A673 (cell line): ENCODE data around the gene XYLT1.

Source experiments
- EZH2 ChIP-seq: fragments of 200-600 bp; sonication (generic); IDR thresholded peaks from 2 replicates; pipeline ENCODE4 v1.6.1; 2017; ENCODE audit warnings: borderline replicate concordance, low read depth, mild to moderate bottlenecking, mixed read lengths, antibody characterized with exemption, low read length; ENCODE audit not compliant: poor library complexity, severe bottlenecking
- TF ChIP-seq, protein P1 (sequence below): fragments of 300-800, 200-600 bp; sonication (generic); conservative IDR thresholded peaks from 2 replicates; pipeline ENCODE4 v1.5.1; 2017; ENCODE audit warnings: low read depth, mild to moderate bottlenecking, antibody characterized with exemption, low read length, moderate library complexity, mixed read lengths

DNA sequence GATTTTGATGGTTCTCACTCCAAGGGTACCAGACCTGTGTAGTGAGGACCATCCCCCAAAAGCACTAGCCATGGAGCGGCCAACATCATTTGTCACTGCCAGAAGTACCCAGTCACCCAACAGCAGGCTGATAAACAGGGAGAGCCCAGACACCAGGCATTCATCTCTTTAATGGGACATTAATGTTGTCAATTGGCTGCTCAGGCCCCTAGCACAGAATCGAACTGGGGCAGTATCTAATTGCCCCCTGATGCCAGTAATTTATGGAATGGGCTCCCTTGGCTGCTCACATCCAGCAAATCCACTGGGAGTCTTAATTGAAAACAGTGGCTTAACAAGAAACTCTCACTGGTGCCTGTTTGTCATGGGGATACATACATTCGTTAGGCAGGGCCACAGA lies 344.6 kb downstream of the XYLT1 start:
- TF ChIP-seq, protein P1, sequence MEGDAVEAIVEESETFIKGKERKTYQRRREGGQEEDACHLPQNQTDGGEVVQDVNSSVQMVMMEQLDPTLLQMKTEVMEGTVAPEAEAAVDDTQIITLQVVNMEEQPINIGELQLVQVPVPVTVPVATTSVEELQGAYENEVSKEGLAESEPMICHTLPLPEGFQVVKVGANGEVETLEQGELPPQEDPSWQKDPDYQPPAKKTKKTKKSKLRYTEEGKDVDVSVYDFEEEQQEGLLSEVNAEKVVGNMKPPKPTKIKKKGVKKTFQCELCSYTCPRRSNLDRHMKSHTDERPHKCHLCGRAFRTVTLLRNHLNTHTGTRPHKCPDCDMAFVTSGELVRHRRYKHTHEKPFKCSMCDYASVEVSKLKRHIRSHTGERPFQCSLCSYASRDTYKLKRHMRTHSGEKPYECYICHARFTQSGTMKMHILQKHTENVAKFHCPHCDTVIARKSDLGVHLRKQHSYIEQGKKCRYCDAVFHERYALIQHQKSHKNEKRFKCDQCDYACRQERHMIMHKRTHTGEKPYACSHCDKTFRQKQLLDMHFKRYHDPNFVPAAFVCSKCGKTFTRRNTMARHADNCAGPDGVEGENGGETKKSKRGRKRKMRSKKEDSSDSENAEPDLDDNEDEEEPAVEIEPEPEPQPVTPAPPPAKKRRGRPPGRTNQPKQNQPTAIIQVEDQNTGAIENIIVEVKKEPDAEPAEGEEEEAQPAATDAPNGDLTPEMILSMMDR, result no peak
- no peak for TF ChIP-seq EZH2
